Endothelial cell of umbilical vein (primary cell): ENCODE measurements around the gene TIMM10. TPM values are rescaled to one million over a fixed set of nuclear protein-coding genes. Genes with fewer than 3 reads are reported as not detected.

ENCODE experiments used
- BruUV-seq: library from RNA; stranded (reverse); fragments of 400-500 nt; replicated peaks from 2 replicates; lab custom pipeline; 2021; lab: Mats Ljungman, UMichigan
- CTCF ChIA-PET: fragments of 300-600, 350-600 bp; sonication (Branson Sonifier 250); formaldehyde crosslinking; loops from one replicate; lab custom pipeline; 2021; ENCODE audit warnings: antibody characterized with exemption, inconsistent platforms; lab: Charles Lee
- POLR2A ChIA-PET: fragments of 300-600, 350-600 bp; sonication (Branson Sonifier 250); formaldehyde crosslinking; loops from one replicate; lab custom pipeline; 2021; ENCODE audit warnings: antibody characterized with exemption, inconsistent platforms; lab: Charles Lee
- DNase-seq: peaks from one replicate; pipeline ENCODE4 v3.0.0-alpha.2; 2011; ENCODE audit warnings: low read depth, low spot score
- FAIRE-seq: peaks from 2 replicates; lab custom pipeline; 2011; peaks lifted over from hg19 to GRCh38; lab: Jason Lieb, UNC
- H2AFZ ChIP-seq: 2 replicates; pipeline ENCODE4 v1.6.0; 2012; ENCODE audit warnings: low read depth, low read length, control low read depth, inconsistent platforms
- H3K27ac ChIP-seq: 2 replicates; pipeline ENCODE4 v1.5.1; 2011; ENCODE audit warnings: low read depth, mild to moderate bottlenecking, control low read depth, low read length, moderate library complexity; ENCODE audit not compliant: insufficient read depth
- H3K27me3 ChIP-seq, 2 experiments: 2 replicates each; pipeline versions ENCODE4 v1.6.0 to v1.6.1; 2011; ENCODE audit warnings: low read length in 2 of 2, mixed read lengths in 1 of 2; ENCODE audit not compliant: control insufficient read depth in 2 of 2, insufficient read depth in 2 of 2
- H3K36me3 ChIP-seq, 2 experiments: 2 replicates in 1 of 2; 3 replicates in 1 of 2; pipeline ENCODE4 v1.5.1; 2011; ENCODE audit warnings: low read length in 2 of 2, mild to moderate bottlenecking in 1 of 2, moderate library complexity in 1 of 2; ENCODE audit not compliant: control insufficient read depth in 2 of 2, insufficient read depth in 2 of 2; ENCODE audit errors: extremely low read depth in 1 of 2
- H3K4me1 ChIP-seq: 3 replicates; pipeline ENCODE4 v1.5.1; 2011; ENCODE audit warnings: mild to moderate bottlenecking, low read length; ENCODE audit not compliant: control insufficient read depth, insufficient read depth; ENCODE audit errors: extremely low read depth
- H3K4me2 ChIP-seq: 2 replicates; pipeline ENCODE4 v1.6.1; 2011; ENCODE audit warnings: low read length, control low read depth, mixed read lengths; ENCODE audit not compliant: insufficient read depth
- H3K4me3 ChIP-seq, 3 experiments: fragments of 200-600 bp in 1 of 3; sonication (generic), shearing (Covaris generic) in 1 of 3; replicated peaks in 1 of 3; 2 replicates each; pipeline ENCODE4 v1.5.1; 2011 to 2016; ENCODE audit warnings: control low read depth in 3 of 3, low read length in 3 of 3, mild to moderate bottlenecking in 2 of 3, inconsistent platforms in 1 of 3, low read depth in 1 of 3, moderate library complexity in 1 of 3; ENCODE audit not compliant: insufficient read depth in 1 of 3
- H3K79me2 ChIP-seq: 2 replicates; pipeline ENCODE4 v1.6.0; 2012; ENCODE audit warnings: low read length, inconsistent platforms; ENCODE audit not compliant: control insufficient read depth, insufficient read depth
- H3K9ac ChIP-seq: replicated peaks from 2 replicates; pipeline ENCODE3; 2011; ENCODE audit warnings: low read length, control low read depth; ENCODE audit not compliant: insufficient read depth; ENCODE audit errors: extremely low read depth
- H3K9me1 ChIP-seq: replicated peaks from 3 replicates; pipeline ENCODE4 v1.6.0; 2011; ENCODE audit warnings: mild to moderate bottlenecking, low read length; ENCODE audit not compliant: control insufficient read depth, insufficient read depth; ENCODE audit errors: extremely low read depth
- H3K9me3 ChIP-seq: replicated peaks from 2 replicates; pipeline ENCODE4 v1.5.1; 2012; ENCODE audit warnings: low read length, inconsistent platforms; ENCODE audit not compliant: control insufficient read depth, insufficient read depth
- H4K20me1 ChIP-seq: replicated peaks from 2 replicates; pipeline ENCODE3; 2011; ENCODE audit warnings: mild to moderate bottlenecking, low read length; ENCODE audit not compliant: control insufficient read depth, insufficient read depth; ENCODE audit errors: extremely low read depth
- CTCF ChIP-seq, 2 donors: IDR thresholded peaks; 1 replicate in 1 of 2; 2 replicates in 1 of 2; pipeline ENCODE4 v1.5.1; 2011; ENCODE audit warnings: low read length in 2 of 2, mild to moderate bottlenecking in 2 of 2, moderate library complexity in 2 of 2, control low read depth in 1 of 2, inconsistent platforms in 1 of 2, low read depth in 1 of 2; ENCODE audit not compliant: insufficient read depth in 1 of 2; ENCODE audit errors: extremely low read depth in 1 of 2
- EZH2 ChIP-seq: IDR thresholded peaks from 2 replicates; pipeline ENCODE4 v1.6.1; 2012; ENCODE audit warnings: borderline replicate concordance, low read depth, mild to moderate bottlenecking, moderate library complexity, low read length, inconsistent platforms; ENCODE audit not compliant: severe bottlenecking
- JUN ChIP-seq: IDR thresholded peaks from 2 replicates; pipeline ENCODE4 v1.6.1; 2011; ENCODE audit warnings: borderline replicate concordance, low read depth; ENCODE audit not compliant: insufficient read length, insufficient read depth
- POLR2A ChIP-seq: IDR thresholded peaks from 2 replicates; pipeline ENCODE4 v1.6.1; 2012; ENCODE audit warnings: low read depth, mild to moderate bottlenecking, control low read depth, low read length
- POLR2AphosphoS5 ChIP-seq: IDR thresholded peaks from 2 replicates; pipeline ENCODE4 v1.6.1; 2012; ENCODE audit warnings: low read depth, mild to moderate bottlenecking, control low read depth, low read length, moderate library complexity; ENCODE audit not compliant: insufficient read depth
- dilution Hi-C: fragments of 300-500 bp; cut with MboI; formaldehyde crosslinking; loops from one replicate; pipeline ENCODE4 v1.15.0; 2019; ENCODE audit warnings: low sequenced_read_pairs; ENCODE audit not compliant: extremely low pct_ligation_motif_present
- intact Hi-C: fragments of 100-400 bp; cut with micrococcal nuclease; formaldehyde crosslinking; loops from one replicate; pipeline ENCODE4 v1.10.0; 2022
- polyA plus RNA-seq, 4 experiments: library from polyadenylated mRNA; depleted of rRNA in 3 of 4; stranded (reverse) in 3 of 4; unstranded in 1 of 4; fragments of >200 nt; gene quantifications; 2 replicates each; pipeline versions ENCODE4 v1.2.1 to v1.2.3, GENCODE V29; 2011 to 2012; ENCODE audit warnings: missing spikeins in 1 of 4
- total RNA-seq: library from RNA; stranded (reverse); gene quantifications from 2 replicates; pipeline ENCODE4 v1.2.3, GENCODE V29; 2021

Gene TIMM10
- total and polyA plus RNA-seq, 2 donors (not counting 3 experiments of a cell fraction or from before 2014, with no cell fraction given), result 64.2 to 128 TPM

GRCh38 chr11:57499413-57499982 lies 31.1 kb downstream of the TIMM10 start:
- ChIA-PET CTCF (interaction anchor here (0.9 to 3.5 kb wide), 3 partner anchors 15 to 145 kb away, joined by 3 to 11 read pairs (median 3); no protein-coding TSS in a partner anchor), POLR2A (interaction anchor here (0.7 kb wide), 1 partner anchor 14 kb away, joined by 4 read pairs; no protein-coding TSS in a partner anchor)
- FAIRE-seq, result peak; percentile 89
- no peaks in the 10 kb centered on the region for H3K79me2 ChIP-seq
- no TSS peak for BruUV-seq
- no peaks in the 10 kb centered on the region for H3K36me3 ChIP-seq
- H3K9me3 ChIP-seq, result no peaks in the 10 kb centered on the region
- no peaks in the 10 kb centered on the region for H3K27me3 ChIP-seq
- H3K4me2 ChIP-seq, result peak overlapping the region; percentile 71
- H3K9ac ChIP-seq, result peak overlapping the region; percentile 41
- H2AFZ ChIP-seq, result peak overlapping the region; percentile 82
- no peaks in the 10 kb centered on the region for H3K9me1 ChIP-seq
- intact Hi-C loops (loop anchor here (1.0 kb wide), 1 partner anchor 17 kb away; no protein-coding TSS in a partner anchor), dilution Hi-C loops (no loop called here)
- TF ChIP-seq JUN (no peak), CTCF (IDR thresholded peaks at IDR 0.05; ENCODE audit: extremely low read depth in 1 of 2, insufficient read depth in 1 of 2, low read depth in 1 of 2, low read length in 2 of 2) (no peak), EZH2 (no peak), POLR2A (peak; percentile 13), POLR2AphosphoS5 (peak; percentile 66)
- DNase-seq, result peak; percentile 97
- H3K27ac ChIP-seq, result no peak overlapping the region
- no peaks in the 10 kb centered on the region for H4K20me1 ChIP-seq
- H3K4me1 ChIP-seq, result peaks cover 7% of the 10 kb centered on the region
- peak overlapping the region in 2 of 3 experiments; percentile 3 to 22 for H3K4me3 ChIP-seq
